IMR-90 (cell line): ENCODE measurements around the gene TMEM141. TPM values are rescaled to one million over a fixed set of nuclear protein-coding genes. Genes with fewer than 3 reads are reported as not detected.

Experiments used
- ATAC-seq: fragments of 200-7000 bp; cut with Tn5 transposase; 2 replicates; pipeline ENCODE4 v1.9.1; 2020; ENCODE audit warnings: low read depth, mild to moderate bottlenecking, moderate library complexity
- BruUV-seq: library from RNA; stranded (reverse); fragments of 400-500 nt; replicated peaks from 2 replicates; lab custom pipeline; 2021; lab: Mats Ljungman, UMichigan
- CTCF ChIA-PET: fragments of 300-600 bp; formaldehyde crosslinking; extraction: SDS; loops from one replicate; lab custom pipeline; 2021; ENCODE audit warnings: antibody characterized with exemption; lab: Yijun Ruan, JAX
- POLR2A ChIA-PET: fragments of 300-600 bp; sonication (Branson Sonifier 250); formaldehyde crosslinking; loops from one replicate; lab custom pipeline; 2022; ENCODE audit warnings: antibody characterized with exemption; ENCODE audit not compliant: unreplicated experiment; lab: Charles Lee
- DNase-seq: peaks from one replicate; pipeline ENCODE4 v3.0.0; 2013
- H2AFZ ChIP-seq: replicated peaks from 2 replicates; pipeline ENCODE3; 2013; ENCODE audit warnings: low read length, mild to moderate bottlenecking; ENCODE audit not compliant: poor library complexity
- H2AK5ac ChIP-seq: 2 replicates; pipeline ENCODE4 v1.6.1; 2013; ENCODE audit warnings: low read depth, low read length, inconsistent platforms
- H2AK9ac ChIP-seq: replicated peaks from 2 replicates; pipeline ENCODE3; 2013; ENCODE audit warnings: mild to moderate bottlenecking, low read depth, low read length, moderate library complexity; ENCODE audit not compliant: poor library complexity
- H2BK120ac ChIP-seq: 2 replicates; pipeline ENCODE4 v1.6.1; 2013; ENCODE audit warnings: low read depth, low read length, inconsistent platforms
- H2BK15ac ChIP-seq: 3 replicates; pipeline ENCODE4 v1.6.1; 2013; ENCODE audit warnings: low read depth, low read length, inconsistent platforms
- H2BK20ac ChIP-seq: 2 replicates; pipeline ENCODE4 v1.6.1; 2013; ENCODE audit warnings: low read depth, mild to moderate bottlenecking, inconsistent platforms, low read length, moderate library complexity
- H2BK5ac ChIP-seq: 2 replicates; pipeline ENCODE4 v1.6.1; 2013; ENCODE audit warnings: mild to moderate bottlenecking, low read depth, low read length, inconsistent platforms; ENCODE audit not compliant: poor library complexity, severe bottlenecking
- H3K14ac ChIP-seq: replicated peaks from 2 replicates; pipeline ENCODE4 v1.6.1; 2013; ENCODE audit warnings: low read depth, low read length, inconsistent platforms
- H3K18ac ChIP-seq: 2 replicates; pipeline ENCODE4 v1.6.1; 2013; ENCODE audit warnings: low read depth, low read length, control low read depth
- H3K23ac ChIP-seq: 2 replicates; pipeline ENCODE4 v1.6.1; 2013; ENCODE audit warnings: low read depth, low read length, inconsistent platforms
- H3K27ac ChIP-seq: 2 replicates; pipeline ENCODE4 v1.5.1; 2013; ENCODE audit warnings: mild to moderate bottlenecking, control low read depth, low read length; ENCODE audit not compliant: insufficient read depth
- H3K27me3 ChIP-seq: 2 replicates; pipeline ENCODE4 v1.6.1; 2013; ENCODE audit warnings: low read length; ENCODE audit not compliant: control insufficient read depth, insufficient read depth
- H3K36me3 ChIP-seq: 2 replicates; pipeline ENCODE4 v1.6.1; 2013; ENCODE audit warnings: low read length, mixed read lengths; ENCODE audit not compliant: control insufficient read depth, insufficient read depth
- H3K4ac ChIP-seq: 2 replicates; pipeline ENCODE4 v1.6.1; 2013; ENCODE audit warnings: low read depth, low read length, inconsistent platforms
- H3K4me1 ChIP-seq: 2 replicates; pipeline ENCODE4 v1.6.1; 2013; ENCODE audit warnings: low read length, mixed read lengths; ENCODE audit not compliant: control insufficient read depth, insufficient read depth
- H3K4me2 ChIP-seq: 2 replicates; pipeline ENCODE4 v1.6.1; 2013; ENCODE audit warnings: low read depth, mild to moderate bottlenecking, control low read depth, low read length, moderate library complexity
- H3K4me3 ChIP-seq: 2 replicates; pipeline ENCODE4 v1.5.1; 2013; ENCODE audit warnings: low read depth, mild to moderate bottlenecking, control low read depth, low read length, moderate library complexity; ENCODE audit not compliant: insufficient read depth
- H3K56ac ChIP-seq: 2 replicates; pipeline ENCODE4 v1.6.1; 2013; ENCODE audit warnings: low read length, inconsistent platforms; ENCODE audit not compliant: insufficient read depth; ENCODE audit errors: extremely low read depth
- H3K79me1 ChIP-seq, 2 experiments: 2 replicates each; pipeline ENCODE4 v1.6.1; 2013; ENCODE audit warnings: low read length in 2 of 2, inconsistent platforms in 1 of 2, low read depth in 1 of 2
- H3K9ac ChIP-seq: 2 replicates; pipeline ENCODE4 v1.6.1; 2013; ENCODE audit warnings: low read depth, low read length, control low read depth
- H3K9me1 ChIP-seq: 2 replicates; pipeline ENCODE4 v1.6.1; 2013; ENCODE audit warnings: low read length, inconsistent platforms; ENCODE audit not compliant: insufficient read depth
- H3K9me3 ChIP-seq: 2 replicates; pipeline ENCODE4 v1.6.1; 2013; ENCODE audit warnings: low read length; ENCODE audit not compliant: control insufficient read depth, insufficient read depth
- H4K20me1 ChIP-seq: 2 replicates; pipeline ENCODE4 v1.6.1; 2013; ENCODE audit warnings: low read length, inconsistent platforms; ENCODE audit not compliant: insufficient read depth
- H4K5ac ChIP-seq: 2 replicates; pipeline ENCODE4 v1.6.1; 2013; ENCODE audit warnings: mild to moderate bottlenecking, low read depth, low read length, control low read depth
- H4K8ac ChIP-seq, 2 experiments: 2 replicates each; pipeline ENCODE4 v1.6.1; 2013; ENCODE audit warnings: low read depth in 2 of 2, low read length in 2 of 2, control low read depth in 1 of 2, inconsistent platforms in 1 of 2
- H4K91ac ChIP-seq: 2 replicates; pipeline ENCODE4 v1.6.1; 2013; ENCODE audit warnings: low read depth, low read length, inconsistent platforms; ENCODE audit not compliant: insufficient read depth
- BHLHE40 ChIP-seq: fragments of 150-350 bp; IDR thresholded peaks from 2 replicates; pipeline ENCODE4 v1.6.1; 2016; ENCODE audit warnings: mild to moderate bottlenecking, low read depth, low read length
- CHD1 ChIP-seq: IDR thresholded peaks from 2 replicates; pipeline ENCODE4 v1.6.1; 2012; ENCODE audit warnings: low read depth, low read length, improper control_type of control experiment
- MAZ ChIP-seq: IDR thresholded peaks from 2 replicates; pipeline ENCODE4 v1.6.1; 2012; ENCODE audit warnings: low read depth, mild to moderate bottlenecking, low read length, improper control_type of control experiment, moderate library complexity, borderline replicate concordance
- RAD21 ChIP-seq: IDR thresholded peaks from 2 replicates; pipeline ENCODE4 v1.6.1; 2012; ENCODE audit warnings: low read length, improper control_type of control experiment
- WGBS, 2 experiments: methylation state at CpG; one replicate each; pipeline versions ENCODE4 v1.1.5 to v1.1.7; 2013; ENCODE audit warnings: missing lambda C conversion rate in 2 of 2; ENCODE audit not compliant: insufficient read length in 1 of 2; ENCODE audit errors: extremely low coverage in 2 of 2; 5-methylcytosine and 5-hydroxymethylcytosine counted together
- dilution Hi-C: fragments of 300-500 bp; cut with HindIII; formaldehyde crosslinking; loops from one replicate; pipeline ENCODE4 v1.14.3; 2018; ENCODE audit warnings: low sequenced_read_pairs; ENCODE audit not compliant: unreplicated experiment
- in situ Hi-C: fragments of 300-500 bp; cut with MboI; formaldehyde crosslinking; loops from 3 replicates; pipeline ENCODE4 v1.14.3; 2019; ENCODE audit warnings: low sequenced_read_pairs, inconsistent platforms, mixed read lengths
- intact Hi-C: fragments of 100-400 bp; cut with micrococcal nuclease; formaldehyde crosslinking; loops from 2 replicates; pipeline ENCODE4 v1.10.0; 2022
- polyA plus RNA-seq, 3 experiments: library from polyadenylated mRNA; depleted of rRNA; stranded (reverse); fragments of >200 nt; gene quantifications; 2 replicates each; pipeline ENCODE4 v1.2.3, GENCODE V29; 2012; ENCODE audit warnings: low replicate concordance in 1 of 3
- total RNA-seq: library from RNA; depleted of rRNA; stranded (reverse); fragments of >200 nt; gene quantifications from 2 replicates; pipeline ENCODE4 v1.2.3, GENCODE V29; 2012
- TF ChIP-seq, protein P1 (sequence below): fragments of 150-350 bp; IDR thresholded peaks from 2 replicates; pipeline ENCODE4 v1.6.1; 2016; ENCODE audit warnings: low read depth, mild to moderate bottlenecking, low read length, moderate library complexity, borderline replicate concordance

TMEM141 gene
- total and polyA plus RNA-seq, 2 of the 4 experiments (the other 2 are of a cell fraction), result 39.1 to 77.8 TPM

DNA sequence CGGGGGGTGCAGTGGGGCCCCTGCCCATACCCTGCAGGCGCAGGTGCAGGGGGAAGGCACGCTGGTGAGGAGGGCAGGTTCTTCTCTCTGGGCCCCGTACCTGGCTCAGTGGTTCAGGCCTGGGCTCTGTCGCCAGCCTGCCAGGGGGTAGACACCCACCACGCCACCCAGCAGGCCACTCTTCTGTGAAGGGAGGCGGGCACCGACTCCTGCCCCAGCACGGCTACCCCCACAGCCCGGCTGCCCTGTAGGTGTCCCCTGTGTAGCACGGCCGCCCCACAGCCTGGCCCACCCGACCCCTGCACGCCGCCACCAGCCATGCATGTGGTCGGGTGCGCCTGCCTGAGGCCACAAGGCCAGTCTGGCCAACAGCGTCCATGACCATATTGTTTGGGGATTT, 44.5 kb upstream of the TMEM141 start:
- TF ChIP-seq RAD21 (no peak), CHD1 (no peak), BHLHE40 (no peak), MAZ (no peak)
- TF ChIP-seq, protein P1, sequence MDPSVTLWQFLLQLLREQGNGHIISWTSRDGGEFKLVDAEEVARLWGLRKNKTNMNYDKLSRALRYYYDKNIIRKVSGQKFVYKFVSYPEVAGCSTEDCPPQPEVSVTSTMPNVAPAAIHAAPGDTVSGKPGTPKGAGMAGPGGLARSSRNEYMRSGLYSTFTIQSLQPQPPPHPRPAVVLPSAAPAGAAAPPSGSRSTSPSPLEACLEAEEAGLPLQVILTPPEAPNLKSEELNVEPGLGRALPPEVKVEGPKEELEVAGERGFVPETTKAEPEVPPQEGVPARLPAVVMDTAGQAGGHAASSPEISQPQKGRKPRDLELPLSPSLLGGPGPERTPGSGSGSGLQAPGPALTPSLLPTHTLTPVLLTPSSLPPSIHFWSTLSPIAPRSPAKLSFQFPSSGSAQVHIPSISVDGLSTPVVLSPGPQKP, result no peak
- Histone ChIP-seq H4K20me1 (no peaks in the 10 kb centered on the region; the same call in 1 of the 2 replicates), H2BK5ac (no peak overlapping the region), H4K8ac (no peak overlapping the region), H2AK5ac (no peak overlapping the region), H3K4me1 (no peaks in the 10 kb centered on the region), H3K79me1 (no peaks in the 10 kb centered on the region), H3K9ac (no peak overlapping the region), H3K18ac (no peak overlapping the region), H4K91ac (no peak overlapping the region), H4K5ac (no peak overlapping the region), H3K9me1 (no peaks in the 10 kb centered on the region), H2AK9ac (no peak overlapping the region), H3K36me3 (no peaks in the 10 kb centered on the region), H3K23ac (no peak overlapping the region), H3K14ac (no peak overlapping the region), H2BK120ac (no peak overlapping the region), H2AFZ (no peak overlapping the region), H3K9me3 (no peaks in the 10 kb centered on the region), H2BK20ac (no peak overlapping the region), H2BK15ac (no peak overlapping the region), H3K4me2 (no peak overlapping the region), H3K4me3 (no peak overlapping the region), H3K56ac (no peak overlapping the region), H3K27ac (no peak overlapping the region), H3K4ac (no peak overlapping the region), H3K27me3 (peaks cover 37% of the 10 kb centered on the region; the same call in 1 of the 2 replicates)
- ATAC-seq (no peak), DNase-seq (no peak)
- no CpG with 5 or more reads among the region's 18 CpGs for whole genome bisulfite sequencing, 2 experiments
- CTCF ChIA-PET, result no interaction called here
- no TSS peak for BruUV-seq
- in situ Hi-C loops (no loop called here), intact Hi-C loops (no loop called here), dilution Hi-C loops (no loop called here)
- POLR2A ChIA-PET, result no interaction called here
